Measurements from ENCODE around the gene MIDN. TPM values are rescaled to one million over a fixed set of nuclear protein-coding genes. Genes with fewer than 3 reads are reported as not detected.

Gene MIDN
- total and polyA plus RNA-seq, 2 donors (not counting 3 experiments of a cell fraction or from before 2014, with no cell fraction given): 20.0 to 85.9 TPM

DNA sequence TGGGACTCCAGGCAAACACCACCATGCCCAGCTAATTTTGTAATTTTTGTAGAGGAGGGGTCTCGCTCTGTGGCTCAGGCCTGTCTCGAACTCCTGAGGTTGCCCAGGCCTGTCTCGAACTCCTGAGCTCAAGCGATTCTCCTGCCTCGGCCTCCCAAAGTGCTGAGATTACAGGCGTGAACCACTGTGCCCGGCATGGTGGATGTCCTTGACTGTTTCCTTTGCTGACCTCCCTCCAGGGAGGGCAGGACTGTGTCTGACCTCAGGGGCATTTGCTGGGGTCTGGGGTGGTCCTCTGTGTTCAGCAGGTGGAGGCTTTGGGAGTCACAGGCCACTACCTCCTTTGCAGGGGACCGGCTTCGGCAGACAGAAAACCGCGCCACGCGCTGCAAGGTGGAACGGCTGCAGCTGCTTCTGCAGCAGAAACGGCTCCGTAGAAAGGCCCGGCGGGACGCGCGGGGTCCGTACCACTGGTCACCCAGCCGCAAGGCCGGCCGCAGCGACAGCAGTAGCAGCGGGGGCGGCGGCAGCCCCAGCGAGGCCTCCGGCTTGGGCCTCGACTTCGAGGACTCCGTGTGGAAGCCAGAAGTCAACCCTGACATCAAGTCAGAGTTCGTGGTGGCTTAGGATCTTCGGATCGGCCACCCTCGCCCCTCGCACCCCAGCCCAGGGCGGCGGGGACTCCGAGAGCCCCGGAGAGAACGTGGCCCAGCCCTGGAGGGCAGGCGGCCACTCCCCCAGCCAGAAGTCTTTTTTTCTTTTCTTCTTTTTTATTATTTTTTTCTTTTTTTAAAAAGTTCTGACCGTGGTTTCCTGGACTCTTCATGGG is 8.5 kb downstream of the MIDN start:
- Histone ChIP-seq H3K36me3 (ENCODE audit: control insufficient read depth in 2 of 2, extremely low read depth in 1 of 2, insufficient read depth in 2 of 2, low read length in 2 of 2) (peaks cover 29 to 34% of the 10 kb centered on the region in 2 experiments), H3K9me1 (replicated peaks; ENCODE audit: control insufficient read depth, extremely low read depth, insufficient read depth, low read length) (no peaks in the 10 kb centered on the region), H4K20me1 (replicated peaks; ENCODE audit: control insufficient read depth, extremely low read depth, insufficient read depth, low read length) (no peaks in the 10 kb centered on the region), H3K79me2 (ENCODE audit: control insufficient read depth, insufficient read depth, low read length) (peaks cover 41% of the 10 kb centered on the region), H3K4me3 (replicated peaks in 1 of 3; ENCODE audit: insufficient read depth in 1 of 3, low read depth in 1 of 3, low read length in 3 of 3) (no peak overlapping the region), H3K9me3 (replicated peaks; ENCODE audit: control insufficient read depth, insufficient read depth, low read length) (no peaks in the 10 kb centered on the region), H3K4me1 (ENCODE audit: control insufficient read depth, extremely low read depth, insufficient read depth, low read length) (peaks cover 57% of the 10 kb centered on the region), H3K27ac (ENCODE audit: insufficient read depth, low read depth, low read length) (no peak overlapping the region), H2AFZ (ENCODE audit: low read depth, low read length) (no peak overlapping the region), H3K9ac (replicated peaks; ENCODE audit: extremely low read depth, insufficient read depth, low read length) (no peak overlapping the region), H3K27me3 (ENCODE audit: control insufficient read depth in 2 of 2, insufficient read depth in 2 of 2, low read length in 2 of 2) (no peaks in the 10 kb centered on the region), H3K4me2 (ENCODE audit: insufficient read depth, low read length) (no peak overlapping the region)
- POLR2A ChIA-PET: interaction anchor here (0.6 to 1.2 kb wide), 2 partner anchors 9 to 12 kb away, joined by 3 read pairs; no protein-coding TSS in a partner anchor
- FAIRE-seq: no peak
- no peak for TF ChIP-seq JUN (IDR thresholded peaks at IDR 0.05; ENCODE audit: borderline replicate concordance, insufficient read depth, insufficient read length, low read depth)
- TF ChIP-seq POLR2A (IDR thresholded peaks at IDR 0.05; ENCODE audit: low read depth, low read length): peak; percentile 45
- intact Hi-C loops (cut with micrococcal nuclease): no loop called here
- CTCF ChIA-PET: interaction anchor here (1.1 to 7.8 kb wide), 3 partner anchors 10 to 12 kb away, joined by 6 to 63 read pairs (median 10); no protein-coding TSS in a partner anchor
- dilution Hi-C loops (cut with MboI; ENCODE audit: extremely low pct_ligation_motif_present, low sequenced_read_pairs): no loop called here
- no TSS peak for BruUV-seq (replicated peaks)
- no peak for DNase-seq (ENCODE audit: low read depth, low spot score)

DNA sequence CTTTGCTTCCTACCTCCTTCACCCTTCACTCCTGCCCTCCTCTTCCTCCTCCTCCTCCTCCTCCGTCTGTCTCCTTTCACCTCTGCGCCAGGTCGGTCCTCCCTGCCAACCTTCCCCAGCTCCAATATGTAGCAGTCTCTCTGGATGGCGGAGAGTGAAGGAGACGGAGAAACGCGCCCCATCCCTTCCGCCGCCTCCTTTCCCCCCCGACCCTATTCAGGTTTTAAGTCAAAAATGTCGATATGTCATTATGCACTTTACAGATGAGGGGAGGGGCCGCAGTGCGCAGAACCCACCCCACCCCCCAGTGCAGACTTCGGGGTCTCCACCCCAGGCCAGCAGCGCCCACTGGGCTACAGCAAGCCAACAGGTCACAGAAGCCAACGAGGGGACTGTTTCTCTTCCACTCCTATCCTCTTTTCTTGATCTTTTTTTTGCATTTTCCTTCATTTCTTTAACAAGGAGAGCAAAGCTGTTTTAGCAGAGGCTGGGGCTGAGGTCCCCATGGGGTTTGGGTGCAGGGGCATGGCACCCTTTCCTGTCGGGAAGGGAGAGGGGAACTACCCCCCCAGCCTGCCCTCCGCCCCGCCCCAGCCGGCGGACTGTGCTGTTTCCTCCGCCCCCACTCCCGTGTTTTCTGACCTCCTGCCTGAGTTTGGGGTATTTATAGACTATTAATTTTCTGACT is 9.2 kb downstream of the MIDN start:
- CTCF ChIA-PET: interaction anchor here (1.1 to 7.8 kb wide), 2 partner anchors 9 to 13 kb away, joined by 6 to 63 read pairs; no protein-coding TSS in a partner anchor
- H3K4me1 ChIP-seq (ENCODE audit: control insufficient read depth, extremely low read depth, insufficient read depth, low read length): peaks cover 58% of the 10 kb centered on the region
- DNase-seq (ENCODE audit: low read depth, low spot score) (no peak), FAIRE-seq (no peak)
- POLR2A ChIA-PET: interaction anchor here (0.6 to 3.4 kb wide), 2 partner anchors 9 to 12 kb away, joined by 3 to 19 read pairs; partner anchors contain the start of gene CIRBP
- no peak overlapping the region for H2AFZ ChIP-seq (ENCODE audit: low read depth, low read length)
- dilution Hi-C loops (cut with MboI; ENCODE audit: extremely low pct_ligation_motif_present, low sequenced_read_pairs): no loop called here
- no peak for TF ChIP-seq JUN (IDR thresholded peaks at IDR 0.05; ENCODE audit: borderline replicate concordance, insufficient read depth, insufficient read length, low read depth)
- TF ChIP-seq, protein P1, sequence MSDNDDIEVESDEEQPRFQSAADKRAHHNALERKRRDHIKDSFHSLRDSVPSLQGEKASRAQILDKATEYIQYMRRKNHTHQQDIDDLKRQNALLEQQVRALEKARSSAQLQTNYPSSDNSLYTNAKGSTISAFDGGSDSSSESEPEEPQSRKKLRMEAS (IDR thresholded peaks at IDR 0.05; ENCODE audit: insufficient read depth, insufficient read length): no peak
- no peak for TF ChIP-seq POLR2A (IDR thresholded peaks at IDR 0.05; ENCODE audit: low read depth, low read length)
- TF ChIP-seq MYC (IDR thresholded peaks at IDR 0.05; ENCODE audit: low read depth, low read length): no peak
- TF ChIP-seq GATA2 (IDR thresholded peaks at IDR 0.05; ENCODE audit: insufficient read depth, insufficient read length, low read depth, low read length): no peak
- no peak for TF ChIP-seq FOS (IDR thresholded peaks at IDR 0.05; ENCODE audit: borderline replicate concordance, insufficient read depth, low read length)
- no peak for TF ChIP-seq CTCF (IDR thresholded peaks at IDR 0.05; ENCODE audit: extremely low read depth in 1 of 2, insufficient read depth in 1 of 2, low read depth in 1 of 2, low read length in 2 of 2)
- TF ChIP-seq POLR2AphosphoS5 (IDR thresholded peaks at IDR 0.05; ENCODE audit: insufficient read depth, low read depth, low read length): no peak
- no peak for TF ChIP-seq EZH2 (IDR thresholded peaks at IDR 0.05; ENCODE audit: borderline replicate concordance, low read depth, low read length, severe bottlenecking)
- BruUV-seq (replicated peaks): TSS peak; percentile 18
- H4K20me1 ChIP-seq (replicated peaks; ENCODE audit: control insufficient read depth, extremely low read depth, insufficient read depth, low read length): no peaks in the 10 kb centered on the region
- no peak overlapping the region for H3K4me3 ChIP-seq (replicated peaks in 1 of 3; ENCODE audit: insufficient read depth in 1 of 3, low read depth in 1 of 3, low read length in 3 of 3)
- no peak overlapping the region for H3K9ac ChIP-seq (replicated peaks; ENCODE audit: extremely low read depth, insufficient read depth, low read length)
- H3K36me3 ChIP-seq (ENCODE audit: control insufficient read depth in 2 of 2, extremely low read depth in 1 of 2, insufficient read depth in 2 of 2, low read length in 2 of 2): peaks cover 29 to 34% of the 10 kb centered on the region in 2 experiments
- intact Hi-C loops (cut with micrococcal nuclease): no loop called here
- H3K79me2 ChIP-seq (ENCODE audit: control insufficient read depth, insufficient read depth, low read length): peaks cover 38% of the 10 kb centered on the region
- H3K4me2 ChIP-seq (ENCODE audit: insufficient read depth, low read length): no peak overlapping the region
- no peaks in the 10 kb centered on the region for H3K9me1 ChIP-seq (replicated peaks; ENCODE audit: control insufficient read depth, extremely low read depth, insufficient read depth, low read length)
- no peaks in the 10 kb centered on the region for H3K9me3 ChIP-seq (replicated peaks; ENCODE audit: control insufficient read depth, insufficient read depth, low read length)
- no peaks in the 10 kb centered on the region for H3K27me3 ChIP-seq (ENCODE audit: control insufficient read depth in 2 of 2, insufficient read depth in 2 of 2, low read length in 2 of 2)
- no peak overlapping the region for H3K27ac ChIP-seq (ENCODE audit: insufficient read depth, low read depth, low read length)

Data from endothelial cell of umbilical vein (primary cell).